Cardiac muscle cell (in vitro differentiated cells and primary cell): Measurements from ENCODE around the gene CENPP. TPM values are rescaled to one million over a fixed set of nuclear protein-coding genes. Genes with fewer than 3 reads are reported as not detected.

ENCODE experiments used
- DNase-seq, 2 donors: peaks; one replicate each; pipeline versions ENCODE4 v3.0.0 to v3.0.0-alpha.2; 2010 to 2017; ENCODE audit warnings: low read depth in 1 of 2, low spot score in 1 of 2
- H3K27ac ChIP-seq: fragments of 200-600 bp; sonication (generic); 2 replicates; pipeline ENCODE4 v1.5.1; 2016
- H3K27me3 ChIP-seq: fragments of 200-600 bp; sonication (generic); 2 replicates; pipeline ENCODE4 v1.6.0; 2016; ENCODE audit warnings: control low read depth
- H3K36me3 ChIP-seq: fragments of 200-600 bp; sonication (generic); 2 replicates; pipeline ENCODE4 v1.5.1; 2016; ENCODE audit warnings: control low read depth
- H3K4me1 ChIP-seq: fragments of 200-600 bp; sonication (generic); 2 replicates; pipeline ENCODE4 v1.8.1; 2017; ENCODE audit warnings: low read depth, mild to moderate bottlenecking, mixed run types
- H3K4me3 ChIP-seq: fragments of 200-600 bp; sonication (generic); 2 replicates; pipeline ENCODE4 v1.5.1; 2016; ENCODE audit warnings: mild to moderate bottlenecking
- H3K9me3 ChIP-seq: fragments of 200-600 bp; sonication (generic); 2 replicates; pipeline ENCODE4 v1.5.1; 2017; ENCODE audit warnings: low read depth, mild to moderate bottlenecking, control low read depth
- polyA plus RNA-seq: library from polyadenylated mRNA; unstranded; fragments of >200 nt; fragmentation: Nextera tagmentation; extraction: Ambion mirVana; gene quantifications from 2 replicates; pipeline ENCODE4 v1.2.1, GENCODE V29; 2016
- total RNA-seq: library from RNA; depleted of rRNA; stranded (reverse); fragments of >200 nt; gene quantifications from 2 replicates; pipeline ENCODE4 v1.2.3, GENCODE V29; 2016
- TF ChIP-seq, protein P1 (sequence below): IDR thresholded peaks from 2 replicates; pipeline ENCODE4 v1.5.1; 2012; ENCODE audit warnings: low read depth, mild to moderate bottlenecking, low read length

CENPP gene
- total and polyA plus RNA-seq, 2 experiments from 2014 or later = 1.6 to 5.0 TPM

DNA sequence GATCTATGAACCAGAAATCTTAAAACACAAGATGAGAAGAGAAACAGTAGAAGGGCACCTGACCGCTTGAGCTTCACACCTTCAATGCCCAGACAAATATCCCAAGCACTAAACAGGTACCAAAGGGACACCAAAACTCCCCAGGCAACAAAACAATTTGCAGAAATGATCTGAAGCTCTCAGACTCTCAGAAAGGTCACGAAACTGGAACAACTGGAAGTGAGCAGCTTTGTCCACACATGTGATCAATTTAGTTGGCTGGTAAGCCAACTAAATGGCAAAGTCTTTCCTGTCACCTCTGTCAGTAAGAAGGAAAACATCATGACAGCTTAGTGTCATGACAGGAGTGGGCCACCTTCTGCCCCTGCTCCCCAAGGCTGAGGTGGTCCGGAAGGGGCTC, 340.1 kb downstream of the CENPP start:
- no peaks in the 10 kb centered on the region for H3K27me3 ChIP-seq
- no peak overlapping the region for H3K27ac ChIP-seq
- H3K9me3 ChIP-seq = no peaks in the 10 kb centered on the region
- no peaks in the 10 kb centered on the region for H3K36me3 ChIP-seq
- DNase-seq = no peak
- TF ChIP-seq, protein P1, sequence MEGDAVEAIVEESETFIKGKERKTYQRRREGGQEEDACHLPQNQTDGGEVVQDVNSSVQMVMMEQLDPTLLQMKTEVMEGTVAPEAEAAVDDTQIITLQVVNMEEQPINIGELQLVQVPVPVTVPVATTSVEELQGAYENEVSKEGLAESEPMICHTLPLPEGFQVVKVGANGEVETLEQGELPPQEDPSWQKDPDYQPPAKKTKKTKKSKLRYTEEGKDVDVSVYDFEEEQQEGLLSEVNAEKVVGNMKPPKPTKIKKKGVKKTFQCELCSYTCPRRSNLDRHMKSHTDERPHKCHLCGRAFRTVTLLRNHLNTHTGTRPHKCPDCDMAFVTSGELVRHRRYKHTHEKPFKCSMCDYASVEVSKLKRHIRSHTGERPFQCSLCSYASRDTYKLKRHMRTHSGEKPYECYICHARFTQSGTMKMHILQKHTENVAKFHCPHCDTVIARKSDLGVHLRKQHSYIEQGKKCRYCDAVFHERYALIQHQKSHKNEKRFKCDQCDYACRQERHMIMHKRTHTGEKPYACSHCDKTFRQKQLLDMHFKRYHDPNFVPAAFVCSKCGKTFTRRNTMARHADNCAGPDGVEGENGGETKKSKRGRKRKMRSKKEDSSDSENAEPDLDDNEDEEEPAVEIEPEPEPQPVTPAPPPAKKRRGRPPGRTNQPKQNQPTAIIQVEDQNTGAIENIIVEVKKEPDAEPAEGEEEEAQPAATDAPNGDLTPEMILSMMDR = no peak
- H3K4me1 ChIP-seq = peaks cover 4% of the 10 kb centered on the region
- H3K4me3 ChIP-seq = no peak overlapping the region

DNA sequence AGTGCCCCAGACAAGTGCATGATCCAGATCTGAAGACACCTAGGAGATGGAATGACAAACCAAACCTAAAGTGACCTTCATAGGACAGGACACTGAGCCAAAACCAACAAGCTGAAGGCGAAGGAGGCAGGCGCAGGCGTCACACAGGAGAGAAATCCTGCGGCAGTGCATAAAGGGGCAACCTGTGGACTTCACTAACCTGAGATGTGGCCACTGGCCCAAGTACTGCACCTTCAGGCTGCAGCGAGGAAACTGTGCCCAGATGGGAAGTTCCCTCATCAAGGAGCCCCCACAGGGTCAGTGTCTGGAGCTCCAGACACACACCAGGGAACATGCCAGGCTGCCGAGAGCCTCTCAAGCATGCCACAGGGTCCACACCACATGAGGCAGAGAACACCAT, 340.5 kb downstream of the CENPP start:
- no peak for DNase-seq

DNA sequence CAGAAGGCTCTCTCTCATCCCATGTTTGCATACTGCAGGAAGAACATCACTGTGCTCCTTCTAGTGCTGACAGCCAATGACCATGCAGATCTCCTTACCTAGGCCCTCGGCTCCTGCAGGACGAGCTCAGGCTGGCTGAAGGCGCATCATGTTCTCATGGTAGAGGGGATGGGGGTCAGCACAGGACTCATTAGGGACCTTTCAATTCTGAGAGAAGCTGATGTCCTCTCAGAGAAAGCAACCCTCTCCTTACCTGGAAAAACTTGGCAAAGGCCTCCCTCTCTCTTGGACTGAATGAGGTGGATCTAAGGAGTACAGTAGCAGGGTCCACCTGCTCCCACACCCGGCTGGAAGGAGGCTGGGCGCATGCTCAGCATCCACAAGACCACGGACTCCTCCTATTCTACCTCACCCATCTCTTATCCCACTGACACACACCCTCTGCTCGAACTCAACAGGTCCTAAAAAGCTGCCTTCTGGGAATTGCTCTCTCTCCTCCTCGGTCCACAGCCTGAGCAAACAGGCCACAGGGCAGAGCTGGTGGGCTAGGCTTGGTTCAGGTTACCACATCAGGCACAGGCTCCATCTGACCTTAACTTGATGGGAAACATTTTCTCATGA, 341.3 kb downstream of the CENPP start:
- TF ChIP-seq, protein P1 = no peak

More for the DNA sequence above, 340.5 kb downstream of the CENPP start:
- Histone ChIP-seq H3K27ac (no peak overlapping the region), H3K27me3 (no peaks in the 10 kb centered on the region), H3K4me3 (no peak overlapping the region), H3K36me3 (no peaks in the 10 kb centered on the region), H3K9me3 (no peaks in the 10 kb centered on the region), H3K4me1 (peaks cover 4% of the 10 kb centered on the region)
- TF ChIP-seq, protein P1 = no peak

DNA sequence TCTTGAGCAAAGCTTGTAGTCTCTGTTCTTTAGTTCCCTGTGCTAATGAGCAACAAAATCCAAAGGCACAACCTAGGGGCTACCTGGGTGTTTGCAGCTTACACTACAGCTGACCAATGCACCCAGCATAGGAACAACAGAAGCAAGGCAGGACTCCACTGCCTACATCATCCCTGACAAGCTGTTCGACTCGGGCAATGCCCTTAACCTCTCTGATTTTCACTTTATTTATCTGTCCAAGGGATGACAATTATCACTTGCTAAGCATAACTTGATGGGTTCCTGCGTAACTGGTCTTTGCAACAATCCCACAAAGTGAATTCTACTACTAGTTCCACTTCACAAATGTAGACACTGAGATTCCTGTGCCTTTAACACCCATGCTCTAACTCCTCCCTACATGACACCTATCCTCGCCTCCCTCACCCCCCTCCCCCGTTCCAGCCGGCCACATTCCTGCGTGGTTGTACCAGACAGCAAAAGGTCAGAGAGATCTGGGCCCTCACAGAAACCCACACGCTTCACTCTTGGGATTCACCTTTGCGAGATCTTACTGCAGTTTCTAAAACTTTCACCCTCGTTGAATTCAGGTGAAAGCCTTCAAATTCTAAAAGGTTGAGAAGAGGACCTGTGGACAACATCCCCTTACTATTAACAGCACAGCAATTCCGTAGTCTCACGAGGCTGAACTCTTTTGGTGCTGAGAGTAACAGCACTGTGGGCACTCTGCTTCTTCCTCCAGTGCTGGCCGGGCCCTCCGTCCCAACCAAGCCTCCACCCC, 343.2 kb downstream of the CENPP start:
- Histone ChIP-seq H3K27me3 (no peaks in the 10 kb centered on the region), H3K36me3 (no peaks in the 10 kb centered on the region), H3K9me3 (no peaks in the 10 kb centered on the region), H3K4me1 (peaks cover 4% of the 10 kb centered on the region), H3K4me3 (peak overlapping the region; percentile 91), H3K27ac (peak overlapping the region; percentile 79)
- TF ChIP-seq, protein P1 = no peak
- DNase-seq = peak; percentile 47 to 71

More for the DNA sequence above, 341.3 kb downstream of the CENPP start:
- no peak overlapping the region for H3K4me3 ChIP-seq
- H3K27me3 ChIP-seq = no peaks in the 10 kb centered on the region
- no peaks in the 10 kb centered on the region for H3K9me3 ChIP-seq
- peaks cover 4% of the 10 kb centered on the region for H3K4me1 ChIP-seq
- no peaks in the 10 kb centered on the region for H3K36me3 ChIP-seq
- no peak overlapping the region for H3K27ac ChIP-seq
- no peak for DNase-seq

DNA sequence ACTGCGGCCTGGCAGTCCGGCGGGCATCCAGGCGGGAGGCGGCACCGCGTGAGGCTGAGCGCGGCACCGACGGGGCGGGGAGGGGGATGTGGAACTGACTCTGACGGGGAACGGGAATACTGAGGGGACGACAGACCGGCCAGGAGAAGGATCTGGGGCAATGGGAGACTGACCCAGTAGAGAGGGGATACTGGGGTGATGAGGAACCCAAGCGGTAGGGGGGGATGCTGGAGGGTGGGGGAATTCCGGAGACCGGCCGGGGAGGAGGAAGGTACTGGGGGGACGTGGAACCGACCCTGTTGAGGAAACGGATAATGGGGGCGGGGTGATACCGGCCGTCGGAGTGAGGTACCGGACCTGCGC, 343.8 kb downstream of the CENPP start:
- H3K9me3 ChIP-seq = no peaks in the 10 kb centered on the region
- H3K27ac ChIP-seq = peak overlapping the region; percentile 79
- TF ChIP-seq, protein P1 = no peak
- H3K4me3 ChIP-seq = peak overlapping the region; percentile 91
- no peaks in the 10 kb centered on the region for H3K27me3 ChIP-seq
- H3K4me1 ChIP-seq = peaks cover 4% of the 10 kb centered on the region
- no peaks in the 10 kb centered on the region for H3K36me3 ChIP-seq
- no peak for DNase-seq

Other genes with a start within 250 kb of the CENPP start
- 42.6 and 48.1 TPM in 2 replicates for gene SPTLC1, start 210.5 kb upstream of the CENPP start, total RNA-seq
- 46.0 and 48.1 TPM in 2 replicates for gene SPTLC1, start 210.5 kb upstream of the CENPP start, polyA plus RNA-seq
- gene IARS1, start 32.3 kb upstream of the CENPP start, total RNA-seq = 96.3 and 97.0 TPM in 2 replicates
- gene IARS1, start 32.3 kb upstream of the CENPP start, polyA plus RNA-seq = 87.1 and 96.8 TPM in 2 replicates
- gene NOL8, start 603 bp upstream of the CENPP start, total RNA-seq = 8.7 and 15.1 TPM in 2 replicates
- gene NOL8, start 603 bp upstream of the CENPP start, polyA plus RNA-seq = 21.6 and 26.2 TPM in 2 replicates
- gene OGN, start 78.6 kb downstream of the CENPP start, total RNA-seq = 0.11 TPM in 1 of 2 replicates, not detected in the other
- 0.27 and 0.35 TPM in 2 replicates for gene OGN, start 78.6 kb downstream of the CENPP start, polyA plus RNA-seq
- gene OMD, start 98.5 kb downstream of the CENPP start, total RNA-seq = not detected in 2 replicates
- gene OMD, start 98.5 kb downstream of the CENPP start, polyA plus RNA-seq = not detected in 2 replicates
- gene ASPN, start 156.6 kb downstream of the CENPP start, total RNA-seq = not detected in 2 replicates
- 0.24 TPM in 1 of 2 replicates, not detected in the other for gene ASPN, start 156.6 kb downstream of the CENPP start, polyA plus RNA-seq
- not detected in 2 replicates for gene ECM2, start 210.0 kb downstream of the CENPP start, total RNA-seq
- not detected in 2 replicates for gene ECM2, start 210.0 kb downstream of the CENPP start, polyA plus RNA-seq